ENCODE data around the gene SYNDIG1. TPM values are rescaled to one million over a fixed set of nuclear protein-coding genes. Genes with fewer than 3 reads are reported as not detected.
A peak's percentile ranks its signal among the peaks of the same experiment; 100 is the strongest.

SYNDIG1 gene
- total and polyA plus RNA-seq, 2 experiments from 2014 or later, result 1.7 to 2.4 TPM

DNA sequence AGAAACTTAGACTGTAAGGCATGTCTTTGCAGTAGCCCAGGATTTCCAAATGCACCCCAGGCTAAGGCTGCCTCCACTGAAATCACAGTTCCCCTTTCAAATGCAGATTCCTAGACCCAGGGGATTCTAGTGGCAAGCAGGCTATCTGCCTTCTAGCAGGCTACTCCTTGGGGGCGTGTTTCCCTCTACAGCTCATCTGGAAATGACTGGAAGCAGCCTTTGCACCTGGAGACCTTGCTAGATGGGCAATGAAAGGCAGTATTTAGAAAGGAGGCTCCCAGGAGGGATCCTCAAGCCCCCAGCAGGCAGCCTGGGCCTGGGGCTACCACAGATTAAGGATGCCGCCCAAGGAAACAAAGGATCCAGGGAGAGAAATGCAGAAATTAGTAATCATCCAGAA, 26.0 kb upstream of the SYNDIG1 start:
- Histone ChIP-seq H3K27me3 (peaks cover 6% of the 10 kb centered on the region), H3K9me3 (ENCODE audit: low read depth) (no peaks in the 10 kb centered on the region), H3K36me3 (no peaks in the 10 kb centered on the region), H3K27ac (no peak overlapping the region), H3K4me3 (no peak overlapping the region), H3K4me1 (ENCODE audit: low read depth) (peaks cover 22% of the 10 kb centered on the region)
- no peak for DNase-seq (ENCODE audit: low read depth in 1 of 2, low spot score in 1 of 2)
- TF ChIP-seq, protein P1, sequence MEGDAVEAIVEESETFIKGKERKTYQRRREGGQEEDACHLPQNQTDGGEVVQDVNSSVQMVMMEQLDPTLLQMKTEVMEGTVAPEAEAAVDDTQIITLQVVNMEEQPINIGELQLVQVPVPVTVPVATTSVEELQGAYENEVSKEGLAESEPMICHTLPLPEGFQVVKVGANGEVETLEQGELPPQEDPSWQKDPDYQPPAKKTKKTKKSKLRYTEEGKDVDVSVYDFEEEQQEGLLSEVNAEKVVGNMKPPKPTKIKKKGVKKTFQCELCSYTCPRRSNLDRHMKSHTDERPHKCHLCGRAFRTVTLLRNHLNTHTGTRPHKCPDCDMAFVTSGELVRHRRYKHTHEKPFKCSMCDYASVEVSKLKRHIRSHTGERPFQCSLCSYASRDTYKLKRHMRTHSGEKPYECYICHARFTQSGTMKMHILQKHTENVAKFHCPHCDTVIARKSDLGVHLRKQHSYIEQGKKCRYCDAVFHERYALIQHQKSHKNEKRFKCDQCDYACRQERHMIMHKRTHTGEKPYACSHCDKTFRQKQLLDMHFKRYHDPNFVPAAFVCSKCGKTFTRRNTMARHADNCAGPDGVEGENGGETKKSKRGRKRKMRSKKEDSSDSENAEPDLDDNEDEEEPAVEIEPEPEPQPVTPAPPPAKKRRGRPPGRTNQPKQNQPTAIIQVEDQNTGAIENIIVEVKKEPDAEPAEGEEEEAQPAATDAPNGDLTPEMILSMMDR (IDR thresholded peaks at IDR 0.05; ENCODE audit: low read depth, low read length), result no peak

DNA sequence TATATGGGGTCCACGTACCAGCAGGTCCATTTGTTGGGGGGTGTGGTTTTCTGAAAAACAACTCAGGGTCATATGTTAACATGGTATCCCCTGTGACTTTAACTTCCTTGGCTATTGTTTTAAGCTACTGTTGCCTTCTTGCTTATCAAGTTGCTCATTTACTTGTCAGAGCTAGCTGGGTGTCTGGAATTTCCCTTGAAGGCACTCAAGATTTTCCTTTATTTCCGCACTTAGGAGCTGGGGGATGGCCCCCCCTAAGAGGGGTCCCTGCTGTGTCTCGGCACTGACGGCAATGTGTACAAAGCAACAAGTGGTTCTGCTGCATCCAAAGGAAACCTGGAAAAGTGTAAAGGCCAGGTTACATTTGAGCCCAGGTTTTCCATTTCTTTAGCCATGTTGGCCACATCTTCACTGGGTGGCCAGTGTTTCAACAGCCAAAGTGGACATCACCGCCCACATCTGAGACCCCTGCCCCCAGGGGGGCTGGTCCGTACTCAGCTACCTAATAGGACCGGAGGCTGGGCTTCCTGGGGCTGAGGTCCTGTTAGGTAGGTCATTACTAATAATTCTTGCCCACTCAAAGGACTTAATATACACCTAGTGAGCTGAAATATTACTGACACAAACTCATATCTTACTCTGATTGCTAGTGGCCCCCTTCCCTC, 24.8 kb upstream of the SYNDIG1 start:
- Histone ChIP-seq H3K9me3 (ENCODE audit: low read depth) (no peaks in the 10 kb centered on the region), H3K36me3 (no peaks in the 10 kb centered on the region), H3K4me1 (ENCODE audit: low read depth) (peaks cover 22% of the 10 kb centered on the region), H3K27ac (no peak overlapping the region), H3K4me3 (no peak overlapping the region), H3K27me3 (peaks cover 6% of the 10 kb centered on the region)
- TF ChIP-seq, protein P1 (IDR thresholded peaks at IDR 0.05; ENCODE audit: low read depth, low read length), result no peak
- no peak for DNase-seq (ENCODE audit: low read depth in 1 of 2, low spot score in 1 of 2)

DNA sequence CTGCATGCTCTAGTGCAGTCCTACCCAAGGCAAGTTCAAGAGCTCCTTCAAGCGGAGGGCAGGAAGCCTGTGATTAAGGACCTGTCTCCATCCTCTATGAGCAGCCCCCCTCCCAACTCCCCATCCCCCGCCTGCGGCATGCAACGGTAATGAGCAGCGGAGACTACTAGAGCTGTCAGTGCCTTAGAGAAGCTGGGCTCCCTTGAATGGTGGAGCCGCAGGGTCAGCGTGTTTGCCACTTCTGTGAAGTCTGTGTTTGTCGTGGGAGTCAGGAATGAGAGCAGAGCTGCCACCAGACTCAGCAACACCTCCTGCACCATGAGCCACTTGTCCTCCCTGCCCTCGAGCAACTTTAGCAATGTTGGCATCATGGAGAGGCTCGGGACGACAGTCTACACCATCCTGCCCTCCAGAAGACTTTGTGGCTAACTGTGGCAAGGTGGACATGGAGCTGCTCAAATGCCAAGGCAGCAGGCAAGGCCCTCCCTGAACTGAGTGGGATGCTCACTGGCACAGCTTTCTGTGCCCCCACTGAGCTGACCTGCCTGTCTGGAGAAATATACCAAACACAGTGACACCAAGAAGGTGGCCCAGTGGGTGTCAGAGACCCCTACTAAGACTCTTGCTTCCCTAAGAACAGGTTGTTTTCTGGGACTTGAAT, 23.8 kb upstream of the SYNDIG1 start:
- H3K36me3 ChIP-seq, result no peaks in the 10 kb centered on the region
- peaks cover 6% of the 10 kb centered on the region for H3K27me3 ChIP-seq
- no peak overlapping the region for H3K4me3 ChIP-seq
- H3K9me3 ChIP-seq (ENCODE audit: low read depth), result no peaks in the 10 kb centered on the region
- TF ChIP-seq, protein P1 (IDR thresholded peaks at IDR 0.05; ENCODE audit: low read depth, low read length), result no peak
- H3K27ac ChIP-seq, result no peak overlapping the region
- DNase-seq (ENCODE audit: low read depth in 1 of 2, low spot score in 1 of 2), result peak in 1 of 2 donors; percentile 66
- peaks cover 22% of the 10 kb centered on the region for H3K4me1 ChIP-seq (ENCODE audit: low read depth)

DNA sequence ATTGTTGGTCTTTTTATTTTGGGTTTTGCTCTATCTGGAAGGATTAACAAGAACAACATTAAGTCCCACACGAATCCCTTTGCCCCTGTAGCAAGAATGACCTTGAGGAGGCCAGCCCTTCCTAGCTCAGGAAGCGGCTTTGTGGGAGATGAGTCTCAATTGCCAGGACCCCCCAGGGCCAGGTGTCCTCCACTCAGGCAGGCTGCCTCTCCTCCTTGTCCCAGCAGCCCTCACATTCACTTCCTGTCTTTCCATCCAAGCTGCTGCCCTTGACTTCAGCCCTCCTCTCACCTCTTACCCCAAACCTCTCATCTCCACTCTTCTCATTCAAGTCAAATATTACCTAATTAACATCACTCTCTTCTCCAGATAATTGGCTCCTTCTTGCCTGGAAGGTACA, 22.6 kb upstream of the SYNDIG1 start:
- Histone ChIP-seq H3K4me1 (ENCODE audit: low read depth) (peaks cover 22% of the 10 kb centered on the region), H3K9me3 (ENCODE audit: low read depth) (no peaks in the 10 kb centered on the region), H3K27ac (no peak overlapping the region), H3K27me3 (peaks cover 6% of the 10 kb centered on the region), H3K36me3 (no peaks in the 10 kb centered on the region), H3K4me3 (no peak overlapping the region)
- TF ChIP-seq, protein P1 (IDR thresholded peaks at IDR 0.05; ENCODE audit: low read depth, low read length), result no peak
- DNase-seq (ENCODE audit: low read depth in 1 of 2, low spot score in 1 of 2), result no peak

DNA sequence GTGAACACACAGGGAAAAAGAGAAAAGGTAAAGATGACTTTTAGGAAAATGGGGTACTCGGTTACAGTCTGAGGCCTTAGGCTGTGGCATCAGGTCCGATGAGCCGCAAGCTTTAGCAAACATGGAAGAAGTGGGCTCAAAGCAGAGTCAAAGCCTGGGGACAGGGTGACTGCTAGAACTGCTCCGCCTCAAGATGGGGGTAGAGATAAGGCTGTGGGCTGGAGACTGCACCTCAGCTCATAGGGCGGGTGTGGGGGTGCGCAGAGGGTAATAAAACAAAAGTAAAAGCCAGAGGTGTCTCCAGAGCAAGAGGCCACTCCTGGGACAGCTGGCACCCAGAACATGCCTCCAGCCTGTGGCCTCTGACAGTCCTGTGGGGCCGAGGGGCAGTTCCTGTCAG, 21.3 kb upstream of the SYNDIG1 start:
- H3K4me1 ChIP-seq (ENCODE audit: low read depth), result peaks cover 22% of the 10 kb centered on the region
- DNase-seq (ENCODE audit: low read depth in 1 of 2, low spot score in 1 of 2), result no peak

More for the DNA sequence above, 21.3 kb upstream of the SYNDIG1 start:
- Histone ChIP-seq H3K27me3 (peaks cover 10% of the 10 kb centered on the region), H3K27ac (no peak overlapping the region), H3K9me3 (ENCODE audit: low read depth) (no peaks in the 10 kb centered on the region), H3K36me3 (no peaks in the 10 kb centered on the region), H3K4me3 (no peak overlapping the region)
- TF ChIP-seq, protein P1 (IDR thresholded peaks at IDR 0.05; ENCODE audit: low read depth, low read length), result no peak

Measured in cardiac muscle cell (in vitro differentiated cells and primary cell).